HAP-1 (cell line): Measurements from ENCODE around the gene SYT2.
A peak's percentile ranks its signal among the peaks of the same experiment; 100 is the strongest.
"Not testable (repeated sequence)": the region's sequence is repeated elsewhere in the genome, so short reads cannot be mapped to it uniquely, and the experiment has no call there.

Experiments used
- DNase-seq, 2 experiments: peaks; one replicate each; pipeline ENCODE4 v3.0.0-alpha.2; 2016 to 2020; ENCODE audit warnings: low spot score in 2 of 2
- H3K27me3 ChIP-seq: fragments of 250-450 bp; sonication (Bioruptor Pico); 2 replicates; pipeline ENCODE4 v1.5.1; 2020; ENCODE audit warnings: low read depth, mild to moderate bottlenecking, moderate library complexity
- H3K36me3 ChIP-seq: fragments of 250-450 bp; sonication (Bioruptor Pico); replicated peaks from 2 replicates; pipeline ENCODE4 v1.5.1; 2020; ENCODE audit warnings: mild to moderate bottlenecking
- H3K4me1 ChIP-seq: fragments of 250-450 bp; sonication (Bioruptor Pico); 2 replicates; pipeline ENCODE4 v1.5.1; 2020; ENCODE audit warnings: mild to moderate bottlenecking
- H3K4me3 ChIP-seq: fragments of 250-450 bp; sonication (Bioruptor Pico); 2 replicates; pipeline ENCODE4 v1.5.1; 2020; ENCODE audit warnings: mild to moderate bottlenecking, moderate library complexity
- H3K9me3 ChIP-seq: fragments of 250-450 bp; sonication (Bioruptor Pico); 2 replicates; pipeline ENCODE4 v1.5.1; 2020; ENCODE audit warnings: mild to moderate bottlenecking, moderate library complexity
- in situ Hi-C: fragments of 300-500 bp; cut with MboI; formaldehyde crosslinking; loops from 3 replicates; pipeline ENCODE4 v1.14.3; 2020; ENCODE audit warnings: low sequenced_read_pairs, inconsistent platforms, mixed read lengths

The SYT2 gene

DNA sequence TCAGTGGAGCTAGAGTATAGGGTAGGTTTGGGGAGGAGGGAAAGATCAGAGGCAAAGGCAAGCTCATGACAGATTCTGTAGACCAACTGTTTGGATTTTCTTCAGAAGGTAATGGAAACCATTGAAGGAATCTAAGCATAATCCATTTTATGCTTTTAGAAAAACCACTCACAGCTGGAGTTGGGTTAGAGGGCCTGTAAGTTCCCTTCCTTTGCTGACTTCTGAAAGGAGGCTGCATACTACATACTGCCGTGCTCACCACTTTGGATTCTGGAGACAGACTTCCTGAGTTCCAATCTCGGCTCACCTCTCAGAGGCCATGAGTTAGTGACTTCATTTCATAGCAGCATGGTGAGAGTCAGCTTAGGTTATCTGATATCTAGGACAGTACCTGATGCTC lies 6.4 kb upstream of the SYT2 start:
- DNase-seq: no peak
- H3K4me1 ChIP-seq: no peaks in the 10 kb centered on the region
- in situ Hi-C loops: loop anchor here (5.0 to 25.0 kb wide), 2 partner anchors 254 to 529 kb away; no protein-coding TSS in a partner anchor
- no peaks in the 10 kb centered on the region for H3K36me3 ChIP-seq
- no peak overlapping the region for H3K4me3 ChIP-seq
- peaks cover 3% of the 10 kb centered on the region for H3K27me3 ChIP-seq
- H3K9me3 ChIP-seq: no peaks in the 10 kb centered on the region

GRCh38 chr1:202714202-202714601 lies 3.9 kb upstream of the SYT2 start:
- in situ Hi-C loops: loop anchor here (25.0 kb wide), 1 partner anchor 252 kb away; no protein-coding TSS in a partner anchor
- not testable (repeated sequence) for H3K9me3 ChIP-seq
- H3K27me3 ChIP-seq: peaks cover 17% of the 10 kb centered on the region

GRCh38 chr1:202713110-202713509 lies 2.9 kb upstream of the SYT2 start:
- Histone ChIP-seq H3K27me3 (peaks cover 28% of the 10 kb centered on the region), H3K36me3 (no peaks in the 10 kb centered on the region), H3K9me3 (no peaks in the 10 kb centered on the region), H3K4me3 (no peak overlapping the region), H3K4me1 (no peaks in the 10 kb centered on the region)
- in situ Hi-C loops: loop anchor here (25.0 kb wide), 1 partner anchor 251 kb away; no protein-coding TSS in a partner anchor
- peak; percentile 24 for DNase-seq

More at GRCh38 chr1:202714202-202714601, 3.9 kb upstream of the SYT2 start:
- not testable (repeated sequence) for H3K4me3 ChIP-seq, H3K36me3 ChIP-seq, H3K4me1 ChIP-seq, DNase-seq

GRCh38 chr1:202711949-202712635 lies 1.8 kb upstream of the SYT2 start:
- H3K27me3 ChIP-seq: peaks cover 31% of the 10 kb centered on the region
- no peaks in the 10 kb centered on the region for H3K4me1 ChIP-seq
- H3K9me3 ChIP-seq: no peaks in the 10 kb centered on the region
- no peaks in the 10 kb centered on the region for H3K36me3 ChIP-seq
- DNase-seq: no peak
- no peak overlapping the region for H3K4me3 ChIP-seq
- in situ Hi-C loops: loop anchor here (25.0 kb wide), 1 partner anchor 250 kb away; no protein-coding TSS in a partner anchor

DNA sequence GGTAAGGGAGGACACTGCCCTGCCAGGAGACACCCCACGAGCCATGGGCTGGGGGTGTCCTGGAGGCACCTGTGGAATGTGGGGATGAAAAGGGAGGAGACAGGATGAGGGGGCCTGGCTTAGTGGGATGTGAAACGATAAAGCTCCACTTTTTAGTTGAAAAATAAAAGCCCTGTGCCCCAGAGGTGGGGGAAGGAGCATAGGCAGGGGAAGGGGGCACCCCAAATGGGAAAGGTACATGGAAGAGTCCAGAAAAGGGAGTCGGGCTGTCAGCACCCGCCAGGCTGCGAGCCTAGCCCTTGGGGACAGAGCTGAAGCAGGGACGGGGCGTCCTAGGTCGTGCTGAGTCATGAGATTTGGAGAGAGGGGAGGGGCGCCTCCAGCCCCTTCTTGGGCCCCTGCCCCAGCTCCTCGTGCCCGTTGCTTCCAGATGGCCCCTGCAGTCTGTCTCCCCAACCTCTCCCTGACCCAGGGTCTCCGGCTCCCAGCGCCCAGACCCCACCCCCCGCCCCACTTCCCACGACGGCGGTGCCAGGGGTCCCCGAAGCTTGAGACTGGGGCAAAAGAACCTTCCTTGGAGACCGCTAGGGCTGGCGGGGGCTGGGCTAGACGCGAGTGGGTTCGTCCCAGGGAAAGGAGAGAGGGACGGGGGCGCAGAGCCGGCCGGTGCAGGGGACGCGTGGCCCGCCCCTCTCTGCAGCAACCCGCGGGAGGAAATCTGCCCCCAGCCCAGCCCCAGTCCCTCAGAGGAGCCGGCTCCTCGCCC lies 795 bp downstream of the SYT2 start:
- Histone ChIP-seq H3K9me3 (no peaks in the 10 kb centered on the region), H3K4me1 (no peaks in the 10 kb centered on the region), H3K36me3 (no peaks in the 10 kb centered on the region), H3K27me3 (peaks cover 31% of the 10 kb centered on the region), H3K4me3 (peak overlapping the region; percentile 39)
- in situ Hi-C loops: loop anchor here (25.0 kb wide), 1 partner anchor 247 kb away; no protein-coding TSS in a partner anchor
- peak in 1 of 2 experiments; percentile 18 for DNase-seq

GRCh38 chr1:202708456-202709275 lies 1.6 kb downstream of the SYT2 start:
- H3K36me3 ChIP-seq: no peaks in the 10 kb centered on the region
- peaks cover 31% of the 10 kb centered on the region for H3K27me3 ChIP-seq
- no peak for DNase-seq
- H3K4me1 ChIP-seq: no peaks in the 10 kb centered on the region
- H3K4me3 ChIP-seq: no peak overlapping the region
- in situ Hi-C loops: loop anchor here (25.0 kb wide), 1 partner anchor 246 kb away; no protein-coding TSS in a partner anchor
- no peaks in the 10 kb centered on the region for H3K9me3 ChIP-seq

DNA sequence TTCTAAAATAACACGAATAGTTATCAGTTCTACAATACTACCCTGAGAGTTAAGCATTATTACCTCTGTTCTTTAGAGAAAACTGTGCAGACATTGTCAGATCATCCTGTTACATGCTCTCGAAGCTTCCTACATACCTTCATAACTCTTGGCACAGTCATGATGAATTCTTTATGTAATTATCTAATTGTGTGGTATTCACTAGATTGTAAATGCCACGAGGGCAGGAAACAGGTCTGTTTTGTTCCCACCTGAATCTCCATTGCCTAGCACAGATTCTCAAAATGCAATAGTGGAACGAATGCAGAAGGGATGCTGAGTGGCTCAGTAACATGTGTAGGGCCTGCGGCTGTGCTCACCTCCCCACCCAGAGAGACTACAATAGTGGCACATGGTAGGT lies 3.4 kb downstream of the SYT2 start:
- Histone ChIP-seq H3K27me3 (peaks cover 31% of the 10 kb centered on the region), H3K4me1 (no peaks in the 10 kb centered on the region), H3K9me3 (no peaks in the 10 kb centered on the region), H3K36me3 (no peaks in the 10 kb centered on the region), H3K4me3 (no peak overlapping the region)
- DNase-seq: no peak
- in situ Hi-C loops: loop anchor here (25.0 kb wide), 1 partner anchor 245 kb away; no protein-coding TSS in a partner anchor

DNA sequence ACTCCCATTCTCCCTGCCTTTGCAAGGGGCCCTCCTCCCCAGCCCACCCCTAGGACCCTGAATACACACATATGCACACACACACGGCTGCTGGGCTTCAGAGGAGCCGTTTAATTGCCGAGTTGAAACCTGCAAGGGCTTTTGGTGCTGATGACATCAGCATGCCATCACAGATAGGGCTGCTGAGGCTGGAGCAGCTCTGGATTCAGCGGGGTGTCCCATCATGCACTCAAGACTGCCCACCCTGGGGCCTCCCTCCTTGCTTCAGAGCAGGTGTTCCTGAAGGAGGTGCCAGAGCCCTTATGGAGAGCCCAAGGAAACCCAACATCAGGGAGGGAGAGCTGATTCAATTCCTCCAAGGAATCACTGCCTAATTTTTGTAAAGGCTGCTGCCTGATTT lies 5.7 kb downstream of the SYT2 start:
- Histone ChIP-seq H3K9me3 (no peaks in the 10 kb centered on the region), H3K4me3 (no peak overlapping the region), H3K27me3 (peaks cover 21% of the 10 kb centered on the region), H3K4me1 (no peaks in the 10 kb centered on the region), H3K36me3 (no peaks in the 10 kb centered on the region)
- no peak for DNase-seq
- in situ Hi-C loops: loop anchor here (25.0 kb wide), 1 partner anchor 242 kb away; no protein-coding TSS in a partner anchor

DNA sequence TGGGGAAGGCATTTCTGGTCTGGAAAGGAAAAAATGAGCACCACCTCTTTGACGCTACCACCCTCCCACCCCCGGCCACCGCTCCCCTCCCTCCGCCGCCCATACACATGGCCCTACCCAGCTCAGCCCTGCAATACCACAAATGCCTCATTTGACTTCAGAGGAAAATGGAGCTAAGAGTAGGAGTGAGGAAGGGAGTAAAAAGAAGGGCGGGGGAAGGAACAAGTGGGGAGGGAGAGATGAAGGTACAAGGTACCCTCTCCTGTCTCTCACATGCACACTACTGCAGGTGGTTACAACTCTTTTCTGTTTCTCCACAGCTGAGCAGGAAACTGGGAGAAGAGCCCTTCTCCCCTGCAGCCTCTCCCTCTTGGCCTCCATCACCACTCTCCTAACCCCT lies 7.1 kb downstream of the SYT2 start:
- Histone ChIP-seq H3K36me3 (no peaks in the 10 kb centered on the region), H3K27me3 (peaks cover 7% of the 10 kb centered on the region), H3K9me3 (no peaks in the 10 kb centered on the region), H3K4me1 (no peaks in the 10 kb centered on the region), H3K4me3 (no peak overlapping the region)
- no peak for DNase-seq
- in situ Hi-C loops: loop anchor here (25.0 kb wide), 1 partner anchor 241 kb away; no protein-coding TSS in a partner anchor

GRCh38 chr1:202702088-202702487 lies 8.2 kb downstream of the SYT2 start:
- H3K4me1 ChIP-seq: no peaks in the 10 kb centered on the region
- in situ Hi-C loops: loop anchor here (25.0 kb wide), 1 partner anchor 240 kb away; no protein-coding TSS in a partner anchor
- H3K4me3 ChIP-seq: no peak overlapping the region
- H3K27me3 ChIP-seq: peaks cover 8% of the 10 kb centered on the region
- H3K36me3 ChIP-seq: no peaks in the 10 kb centered on the region
- no peaks in the 10 kb centered on the region for H3K9me3 ChIP-seq
- DNase-seq: no peak

DNA sequence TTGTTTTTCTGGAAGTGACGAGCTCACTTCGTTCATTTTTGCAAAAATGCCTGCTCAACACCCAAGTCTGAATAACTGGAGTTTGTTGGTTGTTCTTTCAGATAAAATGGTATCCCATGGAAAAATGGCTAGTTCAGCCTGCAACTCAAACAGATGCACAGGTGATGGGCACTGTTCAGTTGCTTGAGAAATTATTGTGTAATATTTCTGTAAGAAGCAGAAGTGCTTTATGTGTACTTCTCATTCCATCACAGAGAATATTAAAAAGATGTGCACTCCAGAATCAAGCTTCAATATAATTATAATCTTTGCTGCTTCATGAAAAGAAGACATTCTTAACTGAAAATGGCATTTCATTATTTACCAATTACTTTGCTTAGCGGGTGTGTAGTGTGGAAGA lies 9.1 kb downstream of the SYT2 start:
- Histone ChIP-seq H3K27me3 (peaks cover 11% of the 10 kb centered on the region), H3K4me3 (no peak overlapping the region), H3K9me3 (no peaks in the 10 kb centered on the region), H3K4me1 (no peaks in the 10 kb centered on the region), H3K36me3 (no peaks in the 10 kb centered on the region)
- in situ Hi-C loops: loop anchor here (25.0 kb wide), 1 partner anchor 239 kb away; no protein-coding TSS in a partner anchor
- DNase-seq: no peak

DNA sequence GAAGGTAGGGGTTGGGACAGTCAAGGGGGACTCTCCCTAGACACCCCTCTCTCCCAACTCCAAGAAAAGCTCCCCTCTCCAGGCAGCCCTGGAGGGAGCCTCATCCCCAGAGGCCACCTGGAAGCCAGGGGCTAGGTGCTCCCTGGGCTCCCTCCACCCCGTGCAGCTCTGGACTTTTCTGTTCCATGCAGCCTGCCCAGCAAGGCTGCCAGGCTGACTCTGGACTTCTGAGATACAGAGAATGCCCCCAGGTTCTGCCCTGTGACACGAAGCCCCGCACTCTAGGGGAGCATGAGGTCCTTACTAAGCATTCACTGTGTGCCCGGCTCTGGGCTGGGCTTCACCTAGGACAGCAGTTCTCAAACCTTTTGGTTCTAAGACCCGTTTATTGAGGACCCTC lies 10.2 kb downstream of the SYT2 start:
- H3K4me3 ChIP-seq: no peak overlapping the region
- DNase-seq: no peak
- no peaks in the 10 kb centered on the region for H3K36me3 ChIP-seq
- in situ Hi-C loops: loop anchor here (25.0 kb wide), 1 partner anchor 238 kb away; no protein-coding TSS in a partner anchor
- peaks cover 8% of the 10 kb centered on the region for H3K27me3 ChIP-seq
- H3K9me3 ChIP-seq: no peaks in the 10 kb centered on the region
- H3K4me1 ChIP-seq: no peaks in the 10 kb centered on the region

DNA sequence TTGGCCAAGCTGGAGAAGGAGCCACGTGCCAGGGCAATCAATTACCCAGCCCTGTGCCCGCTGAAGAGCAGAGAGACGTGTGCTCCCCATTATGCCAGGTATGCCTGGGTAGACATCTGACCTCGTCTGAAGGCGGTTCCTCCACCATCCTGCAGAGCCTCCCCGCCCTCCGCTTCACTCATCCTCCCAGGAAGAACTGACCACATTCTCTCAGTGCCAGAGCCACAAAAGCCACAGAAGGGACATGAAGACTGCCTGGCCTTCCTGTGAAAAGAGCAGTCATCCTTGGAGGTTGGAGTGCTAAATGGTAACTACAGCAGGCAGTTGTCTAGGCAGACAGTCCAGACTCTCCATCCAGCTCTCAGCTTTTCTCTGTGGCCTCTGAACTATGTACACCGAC lies 12.0 kb downstream of the SYT2 start:
- peaks cover 7% of the 10 kb centered on the region; the same call in 1 of the 2 replicates for H3K27me3 ChIP-seq
- no peaks in the 10 kb centered on the region for H3K9me3 ChIP-seq
- no peaks in the 10 kb centered on the region for H3K4me1 ChIP-seq
- H3K36me3 ChIP-seq: no peaks in the 10 kb centered on the region
- no peak overlapping the region for H3K4me3 ChIP-seq
- in situ Hi-C loops: no loop called here
- DNase-seq: no peak
